GM19324 (cell line): Measurements from ENCODE around the gene ARHGEF19.

Source experiments
- ATAC-seq: cut with Tn5 transposase; IDR thresholded peaks from one replicate; pipeline ENCODE4 v1.9.1; 2021; ENCODE audit warnings: mild to moderate bottlenecking, moderate library complexity; ENCODE audit not compliant: unreplicated experiment, low FRiP score

The ARHGEF19 gene

DNA sequence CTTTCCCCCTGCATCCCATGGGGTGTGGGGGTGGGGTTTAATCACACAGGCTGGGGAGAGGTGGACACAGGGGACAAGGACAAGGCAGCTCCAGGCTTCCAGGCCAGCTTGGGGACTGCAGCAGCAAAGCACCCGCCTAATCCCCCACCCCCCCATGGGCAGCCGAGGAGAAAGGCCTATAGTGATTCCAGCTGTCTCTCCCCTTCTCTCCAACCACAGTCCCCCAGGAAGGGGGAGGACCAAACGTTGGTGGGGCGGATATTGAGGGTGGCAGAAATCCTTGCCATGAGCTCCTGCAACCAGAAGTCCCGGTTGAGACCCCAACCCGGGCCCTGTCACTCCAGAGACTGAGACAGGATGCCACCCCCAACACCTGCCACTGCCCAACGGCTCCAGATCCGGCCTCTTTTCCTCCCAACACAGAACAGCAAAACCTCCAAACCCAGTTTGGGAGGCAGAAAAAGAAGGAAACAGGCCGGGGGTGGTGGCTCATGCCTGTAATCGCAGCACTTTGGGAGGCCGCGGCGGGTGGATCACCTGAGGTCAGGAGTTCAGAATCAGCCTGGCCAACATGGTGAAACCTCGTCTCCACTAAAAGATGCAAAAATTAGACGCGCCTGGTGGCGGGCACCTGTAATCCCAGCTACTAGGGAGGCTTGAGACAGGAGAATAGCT, 58.3 kb downstream of the ARHGEF19 start:
- no peak for ATAC-seq

DNA sequence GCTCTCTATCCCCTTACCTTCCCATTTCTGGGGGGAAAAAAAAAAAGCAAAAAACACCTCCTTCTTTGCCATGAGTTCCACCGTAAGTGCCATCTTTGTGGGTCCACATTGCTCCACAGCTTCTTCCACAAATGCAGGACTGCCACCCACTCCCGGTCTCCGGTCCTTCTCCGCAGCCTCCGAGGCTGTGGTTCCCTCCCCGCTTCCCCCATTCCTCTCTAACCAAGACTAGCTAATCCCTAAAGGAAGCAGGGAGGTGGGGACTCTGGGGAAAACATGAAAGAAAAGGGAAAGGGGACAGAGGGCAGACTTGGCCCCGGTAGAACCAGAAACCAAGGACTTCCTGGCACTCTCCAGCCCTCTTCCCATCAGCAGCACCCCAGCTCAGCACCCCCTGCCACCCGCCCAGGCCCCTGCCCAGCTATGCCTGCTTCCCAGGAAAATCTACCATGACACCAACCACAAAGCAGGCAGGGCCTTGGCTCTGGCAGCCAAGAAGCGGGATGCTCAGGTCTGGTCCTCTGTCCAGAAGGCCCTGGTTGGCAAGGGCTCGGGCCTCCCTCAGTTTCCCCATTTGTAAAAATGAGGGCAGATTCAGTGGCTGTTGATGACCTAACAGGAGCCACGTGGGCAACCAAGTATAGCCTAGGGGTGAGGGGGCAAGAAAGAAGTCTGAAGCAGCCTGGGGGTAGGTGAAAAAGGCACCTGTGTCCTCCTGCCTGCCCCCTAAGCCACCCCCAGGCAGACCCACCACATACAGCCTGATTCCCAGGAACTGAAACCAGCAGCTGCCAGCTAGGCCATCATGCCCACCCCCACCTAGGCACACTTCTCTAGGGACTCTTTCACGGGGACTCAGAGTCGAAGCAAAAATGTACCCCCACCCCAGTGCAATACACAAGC, 59.1 kb downstream of the ARHGEF19 start:
- no peak for ATAC-seq

DNA sequence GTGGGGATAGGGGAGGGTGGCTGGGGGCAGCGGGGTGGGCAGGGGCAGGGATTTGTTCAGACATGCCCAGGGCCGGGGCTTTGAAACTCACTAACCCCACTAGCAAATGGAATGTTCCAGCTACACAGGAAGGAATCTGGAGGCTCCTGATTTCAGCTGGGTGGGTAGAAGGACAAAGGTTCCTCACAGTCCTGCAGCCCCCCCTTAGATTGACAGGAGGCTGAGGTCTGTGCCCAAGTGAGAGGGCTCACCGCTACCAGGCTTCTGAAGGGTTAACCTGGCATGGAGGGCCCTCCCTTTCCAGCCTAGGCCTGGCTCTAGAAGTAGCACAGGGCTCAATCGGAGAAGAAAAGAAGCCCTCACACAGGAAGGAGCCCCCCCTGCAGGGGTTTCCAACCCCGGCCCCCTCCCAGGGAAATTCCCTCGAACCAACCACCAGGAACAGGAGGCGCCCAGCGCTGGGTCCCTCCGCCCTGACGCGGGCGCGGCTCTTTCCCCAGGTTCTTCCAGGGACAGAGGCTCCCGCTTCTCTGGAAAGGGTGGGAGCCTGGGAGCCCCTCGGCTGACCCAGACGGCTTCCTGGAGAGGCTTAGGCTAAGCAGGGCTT, 59.9 kb downstream of the ARHGEF19 start:
- ATAC-seq: no peak

DNA sequence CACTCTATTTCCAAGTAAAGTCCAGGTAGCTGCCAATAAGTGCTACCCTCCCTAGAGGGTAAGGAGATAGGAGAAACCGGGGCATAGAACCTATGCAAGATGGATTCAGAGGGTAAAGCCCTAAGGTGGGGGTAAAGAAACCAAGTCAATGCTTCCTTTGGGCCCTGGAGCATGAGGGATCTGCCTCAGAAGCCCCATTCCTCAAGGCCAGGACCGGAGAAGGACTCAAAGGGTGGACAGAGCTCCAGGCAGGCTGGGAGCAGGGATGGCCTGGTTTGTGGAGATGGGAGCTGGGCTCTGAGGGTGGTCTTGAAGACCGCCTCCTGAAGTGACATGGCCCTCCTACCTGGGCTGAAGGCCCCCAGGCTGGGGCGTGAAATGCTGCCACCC, 60.5 kb downstream of the ARHGEF19 start:
- no peak for ATAC-seq

DNA sequence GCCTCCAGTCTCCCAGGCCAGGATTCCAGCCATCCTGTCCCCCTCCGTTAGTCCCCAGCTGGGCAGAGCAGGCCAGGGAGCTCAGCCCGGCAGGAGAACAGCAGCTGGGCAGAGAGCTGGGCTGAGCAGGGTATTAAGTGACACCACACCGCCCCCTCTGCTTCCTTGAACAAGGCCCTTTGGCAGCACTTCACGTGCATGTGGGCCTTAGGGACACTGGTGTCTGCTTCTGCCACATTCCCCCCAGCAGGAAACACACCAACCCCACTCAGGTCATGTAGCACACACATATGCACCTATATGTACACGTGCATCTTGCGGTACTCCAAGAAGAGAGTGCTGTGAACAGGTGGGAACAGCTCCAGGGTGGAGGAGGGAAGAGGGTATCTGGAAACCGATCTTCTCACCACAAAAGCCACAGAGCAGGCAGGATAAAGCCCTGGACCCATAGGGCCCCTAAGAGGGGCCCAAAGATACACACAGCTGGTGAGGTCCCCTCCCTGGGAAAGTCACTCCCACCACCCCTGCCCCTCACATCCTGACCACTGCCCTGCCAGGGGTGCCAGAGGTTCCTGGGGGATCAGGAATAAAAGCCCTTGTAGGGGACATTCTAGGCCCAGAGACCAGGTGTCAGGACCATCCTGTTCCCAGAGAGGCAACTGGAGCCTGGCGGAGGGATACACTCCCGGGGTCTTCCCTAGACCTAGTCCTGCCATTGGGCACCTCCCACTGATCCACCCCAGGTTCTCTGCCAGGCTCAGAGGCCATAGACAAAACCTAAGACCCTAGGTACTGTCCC, 61.1 kb downstream of the ARHGEF19 start:
- no peak for ATAC-seq

DNA sequence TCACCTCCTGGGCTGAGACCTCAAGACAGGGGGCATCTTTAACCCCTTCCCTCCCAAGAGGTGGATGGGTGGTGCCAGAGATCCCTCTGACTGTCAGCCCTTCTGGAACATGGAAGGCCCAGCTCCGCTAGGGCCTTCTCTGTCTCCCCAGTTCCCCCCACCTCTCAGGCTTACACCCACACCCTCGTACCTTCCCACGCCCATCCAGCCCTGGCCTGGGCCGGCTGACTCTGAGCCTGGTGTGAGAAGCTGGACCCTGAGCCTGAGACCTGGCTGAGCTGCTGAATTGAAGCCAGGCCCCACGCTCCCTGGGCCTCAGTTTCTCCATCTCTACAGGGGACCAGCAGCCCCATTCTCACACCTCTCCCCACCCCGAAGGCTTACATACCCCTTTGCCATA, 61.9 kb downstream of the ARHGEF19 start:
- ATAC-seq: no peak

DNA sequence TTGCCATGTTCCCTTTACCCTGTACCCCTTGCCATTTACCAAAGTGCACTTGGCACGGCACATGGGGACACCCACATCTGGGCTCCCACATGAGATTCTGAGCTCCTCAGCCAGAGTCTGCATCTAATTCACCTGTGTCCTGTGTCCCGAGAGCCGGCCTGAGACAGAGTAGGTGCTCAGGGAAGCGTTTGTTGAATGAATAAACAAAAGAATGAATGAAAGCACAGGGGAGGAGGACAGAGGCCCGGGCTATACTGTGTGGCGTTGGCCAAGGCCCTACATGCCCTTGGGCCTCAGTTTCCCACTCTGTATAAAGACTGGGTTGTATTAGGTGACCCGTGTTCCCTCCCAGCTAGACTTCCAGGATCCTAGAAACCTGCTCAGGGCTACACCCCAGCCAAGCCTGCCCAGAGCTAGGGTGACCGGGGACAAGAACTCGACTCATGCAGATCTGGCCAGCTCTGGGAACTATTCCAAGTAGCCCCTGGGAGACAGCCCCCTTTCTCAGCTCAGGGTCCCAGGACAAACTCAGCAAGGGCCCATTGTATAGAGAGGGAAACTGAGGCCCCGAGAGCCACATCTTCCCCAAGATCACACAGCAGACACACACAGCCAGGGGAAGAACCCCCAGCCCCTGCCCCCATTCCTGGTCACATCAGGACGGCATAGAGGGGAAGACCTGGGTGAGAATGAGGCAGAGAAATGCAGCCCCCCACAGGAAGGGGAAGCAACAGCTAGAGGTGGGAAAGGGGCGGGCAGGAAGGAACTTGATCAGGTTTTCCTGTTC, 62.6 kb downstream of the ARHGEF19 start:
- ATAC-seq: no peak

DNA sequence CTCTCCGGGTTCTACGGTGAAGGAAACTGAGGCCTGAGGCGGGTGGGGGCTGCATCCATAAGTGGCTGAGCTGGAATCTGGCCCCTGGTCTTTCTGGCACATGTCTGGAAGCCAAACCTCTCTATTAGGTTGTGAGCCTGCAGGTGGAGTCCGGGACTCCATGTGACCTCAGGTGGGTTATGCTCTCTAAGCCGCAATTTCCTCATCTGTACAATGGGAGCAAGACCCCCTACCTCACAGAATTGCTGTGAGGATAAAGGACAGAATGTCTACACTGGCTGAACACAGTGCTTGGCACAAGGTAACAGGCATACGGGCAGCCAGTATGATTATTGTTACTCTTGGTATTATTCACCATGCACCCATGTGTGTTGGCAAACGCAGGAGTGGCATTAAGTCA, 63.3 kb downstream of the ARHGEF19 start:
- no peak for ATAC-seq

DNA sequence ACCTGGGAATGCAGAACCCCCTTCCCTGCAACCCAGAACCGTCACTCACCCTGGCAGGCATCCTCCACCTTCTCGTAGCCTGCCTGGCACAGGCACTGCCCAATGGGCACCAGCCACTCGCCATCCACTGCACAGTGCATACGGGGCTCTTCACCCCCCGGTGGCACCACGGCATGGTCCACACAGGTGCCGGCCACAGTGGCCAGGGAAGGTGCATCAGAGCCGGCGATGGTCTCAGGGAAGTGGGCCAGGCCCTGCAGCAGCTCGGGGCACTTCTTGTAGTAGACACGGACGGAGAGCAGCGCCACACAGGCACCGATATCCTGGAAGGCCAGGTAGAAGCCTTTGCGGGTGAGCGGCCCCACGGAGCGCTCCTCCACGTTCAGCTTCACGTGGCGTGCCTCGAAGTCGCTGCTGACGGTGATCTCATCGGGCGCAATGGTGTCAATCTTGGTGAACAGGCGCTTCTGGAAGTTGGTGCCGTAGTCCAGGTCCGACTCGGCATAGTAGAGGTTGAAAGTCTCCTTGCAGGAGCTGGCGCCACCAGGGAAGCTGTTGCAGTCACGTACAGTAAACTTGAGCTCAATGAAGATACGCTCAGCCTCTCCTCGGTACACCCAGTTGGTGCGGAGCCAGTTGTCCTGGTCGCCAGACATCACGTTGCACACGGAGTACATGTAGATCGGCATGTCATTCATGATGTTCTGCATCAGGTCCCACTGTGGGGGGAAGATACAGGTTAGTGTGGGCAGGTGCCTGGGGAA, 63.9 kb downstream of the ARHGEF19 start:
- ATAC-seq: no peak
